ENCODE results near the gene CHD9.

GRCh38 chr16:53249331-53249730 lies 194.5 kb downstream of the CHD9 start:
- TF ChIP-seq, protein P1, sequence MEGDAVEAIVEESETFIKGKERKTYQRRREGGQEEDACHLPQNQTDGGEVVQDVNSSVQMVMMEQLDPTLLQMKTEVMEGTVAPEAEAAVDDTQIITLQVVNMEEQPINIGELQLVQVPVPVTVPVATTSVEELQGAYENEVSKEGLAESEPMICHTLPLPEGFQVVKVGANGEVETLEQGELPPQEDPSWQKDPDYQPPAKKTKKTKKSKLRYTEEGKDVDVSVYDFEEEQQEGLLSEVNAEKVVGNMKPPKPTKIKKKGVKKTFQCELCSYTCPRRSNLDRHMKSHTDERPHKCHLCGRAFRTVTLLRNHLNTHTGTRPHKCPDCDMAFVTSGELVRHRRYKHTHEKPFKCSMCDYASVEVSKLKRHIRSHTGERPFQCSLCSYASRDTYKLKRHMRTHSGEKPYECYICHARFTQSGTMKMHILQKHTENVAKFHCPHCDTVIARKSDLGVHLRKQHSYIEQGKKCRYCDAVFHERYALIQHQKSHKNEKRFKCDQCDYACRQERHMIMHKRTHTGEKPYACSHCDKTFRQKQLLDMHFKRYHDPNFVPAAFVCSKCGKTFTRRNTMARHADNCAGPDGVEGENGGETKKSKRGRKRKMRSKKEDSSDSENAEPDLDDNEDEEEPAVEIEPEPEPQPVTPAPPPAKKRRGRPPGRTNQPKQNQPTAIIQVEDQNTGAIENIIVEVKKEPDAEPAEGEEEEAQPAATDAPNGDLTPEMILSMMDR (conservative IDR thresholded peaks at IDR 0.05) = no peak
- no peak for TF ChIP-seq EZH2 (IDR thresholded peaks at IDR 0.05; ENCODE audit: low read depth)

Measured in PC-9 (cell line).